Transverse colon (tissue), 3 donors: Measurements from ENCODE around the gene INTS2.

Source experiments
- CTCF ChIP-seq, 5 experiments: fragments of 200-600 bp in 3 of 5; fragments of 450-650 bp in 2 of 5; sonication (generic) in 3 of 5; IDR thresholded peaks; 1 replicate in 2 of 5; 2 replicates in 3 of 5; pipeline ENCODE4 v1.5.1; 2016 to 2017; ENCODE audit warnings: antibody characterized with exemption in 5 of 5, inconsistent platforms in 3 of 5, mild to moderate bottlenecking in 2 of 5, moderate library complexity in 1 of 5
- EP300 ChIP-seq: sonication (generic); formaldehyde crosslinking; IDR thresholded peaks from one replicate; pipeline ENCODE4 v1.6.1; 2017; ENCODE audit warnings: antibody characterized with exemption, low read depth
- POLR2A ChIP-seq: fragments of 450-650 bp; IDR thresholded peaks from one replicate; pipeline ENCODE4 v1.6.1; 2016; ENCODE audit warnings: antibody characterized with exemption, mild to moderate bottlenecking, moderate library complexity

- TF ChIP-seq POLR2A (no peak), CTCF (IDR thresholded peaks at IDR 0.05) (no peak), EP300 (no peak)
These were observed 111.8 kb downstream of the INTS2 start for GRCh38 chr17:61815863-61816503.
